Neural cell (in vitro differentiated cells): ENCODE data around the gene GJC3.

Experiments used
- CTCF ChIP-seq: fragments of 450-650 bp; IDR thresholded peaks from 2 replicates; pipeline ENCODE4 v1.5.1; 2014; ENCODE audit warnings: antibody characterized with exemption, mild to moderate bottlenecking, moderate library complexity; ENCODE audit not compliant: poor library complexity, severe bottlenecking
- EP300 ChIP-seq: fragments of 450-650 bp; conservative IDR thresholded peaks from 2 replicates; pipeline ENCODE4 v1.6.1; 2014; ENCODE audit warnings: antibody characterized with exemption, mild to moderate bottlenecking, moderate library complexity; ENCODE audit not compliant: poor library complexity, severe bottlenecking
- EZH2 ChIP-seq: fragments of 200-600, 300-800 bp; shearing (Covaris generic), sonication (generic); IDR thresholded peaks from 2 replicates; pipeline ENCODE4 v1.6.1; 2014; ENCODE audit warnings: antibody characterized with exemption, low read length, borderline replicate concordance, mild to moderate bottlenecking; ENCODE audit not compliant: insufficient read depth, poor library complexity, severe bottlenecking
- POLR2AphosphoS5 ChIP-seq: IDR thresholded peaks from 2 replicates; pipeline ENCODE4 v1.6.1; 2012
- RAD21 ChIP-seq: fragments of 450-650 bp; conservative IDR thresholded peaks from 2 replicates; pipeline ENCODE4 v1.6.1; 2014; ENCODE audit warnings: antibody characterized with exemption, mild to moderate bottlenecking, moderate library complexity
- REST ChIP-seq: IDR thresholded peaks from 2 replicates; pipeline ENCODE4 v1.6.1; 2012; ENCODE audit warnings: borderline replicate concordance
- SMC3 ChIP-seq: fragments of 450-650 bp; conservative IDR thresholded peaks from 2 replicates; pipeline ENCODE4 v1.6.1; 2014; ENCODE audit warnings: antibody characterized with exemption, mild to moderate bottlenecking, moderate library complexity; ENCODE audit not compliant: poor library complexity
- TAF1 ChIP-seq: IDR thresholded peaks from 2 replicates; pipeline ENCODE4 v1.6.1; 2012; ENCODE audit warnings: low read depth

GRCh38 chr7:99881370-99881769 lies 48.0 kb downstream of the GJC3 start:
- TF ChIP-seq POLR2AphosphoS5 (no peak), CTCF (no peak), RAD21 (no peak), EP300 (no peak), EZH2 (no peak), TAF1 (no peak), REST (no peak), SMC3 (no peak)
